Hepatocyte (in vitro differentiated cells): ENCODE measurements around the gene TAF6L. TPM values are rescaled to one million over a fixed set of nuclear protein-coding genes. Genes with fewer than 3 reads are reported as not detected.
"Not testable (repeated sequence)": the region's sequence is repeated elsewhere in the genome, so short reads cannot be mapped to it uniquely, and the experiment has no call there.

ENCODE experiments used
- DNase-seq: peaks from one replicate; pipeline ENCODE4 v3.0.0-alpha.2; 2016; ENCODE audit warnings: low spot score
- H2AFZ ChIP-seq: fragments of 200-600 bp; sonication (generic); 2 replicates; pipeline ENCODE4 v1.6.0; 2016; ENCODE audit warnings: antibody characterized with exemption, mild to moderate bottlenecking
- H3K27ac ChIP-seq: fragments of 200-600 bp; sonication (generic); 2 replicates; pipeline ENCODE4 v1.5.1; 2016; ENCODE audit warnings: mild to moderate bottlenecking
- H3K27me3 ChIP-seq: fragments of 200-600 bp; sonication (generic); 2 replicates; pipeline ENCODE4 v1.6.1; 2016
- H3K36me3 ChIP-seq: fragments of 200-600 bp; sonication (generic); replicated peaks from 2 replicates; pipeline ENCODE4 v1.5.1; 2016; ENCODE audit warnings: low read depth; ENCODE audit not compliant: insufficient read depth
- H3K4me1 ChIP-seq: fragments of 200-600 bp; sonication (generic); 2 replicates; pipeline ENCODE4 v1.5.1; 2016; ENCODE audit warnings: mild to moderate bottlenecking, moderate library complexity; ENCODE audit not compliant: insufficient read depth
- H3K4me2 ChIP-seq: fragments of 200-600 bp; sonication (generic); 2 replicates; pipeline ENCODE4 v1.6.0; 2016
- H3K4me3 ChIP-seq: fragments of 200-600 bp; sonication (generic); 2 replicates; pipeline ENCODE4 v1.5.1; 2016; ENCODE audit warnings: mild to moderate bottlenecking
- H3K79me2 ChIP-seq: fragments of 200-600 bp; sonication (generic); 2 replicates; pipeline ENCODE4 v1.6.0; 2017; ENCODE audit warnings: mild to moderate bottlenecking
- H3K9me2 ChIP-seq: fragments of 200-600 bp; sonication (generic); replicated peaks from 2 replicates; pipeline ENCODE4 v1.6.0; 2017; ENCODE audit warnings: mild to moderate bottlenecking; ENCODE audit not compliant: insufficient read depth
- H3K9me3 ChIP-seq: fragments of 200-600 bp; sonication (generic); 2 replicates; pipeline ENCODE4 v1.5.1; 2016; ENCODE audit warnings: low read depth, mild to moderate bottlenecking
- H4K20me1 ChIP-seq: fragments of 200-600 bp; sonication (generic); 2 replicates; pipeline ENCODE4 v1.6.0; 2016; ENCODE audit warnings: mild to moderate bottlenecking; ENCODE audit not compliant: insufficient read depth, poor library complexity, severe bottlenecking
- CTCF ChIP-seq: fragments of 200-600 bp; sonication (generic); IDR thresholded peaks from 2 replicates; pipeline ENCODE4 v1.5.1; 2016; ENCODE audit warnings: antibody characterized with exemption, mild to moderate bottlenecking; ENCODE audit not compliant: poor library complexity
- EZH2 ChIP-seq: fragments of 200-600 bp; sonication (generic); IDR thresholded peaks from 2 replicates; pipeline ENCODE4 v1.6.1; 2016; ENCODE audit warnings: antibody characterized with exemption, mild to moderate bottlenecking, borderline replicate concordance
- EZH2phosphoT487 ChIP-seq: fragments of 200-600 bp; sonication (generic); IDR thresholded peaks from one replicate; pipeline ENCODE4 v1.6.1; 2018; ENCODE audit warnings: antibody characterized with exemption, mild to moderate bottlenecking, low read depth, moderate library complexity; ENCODE audit not compliant: unreplicated experiment, severe bottlenecking
- WGBS: methylation state at CpG from one replicate; pipeline ENCODE4 v1.1.6; 2016; ENCODE audit warnings: low lambda C conversion rate; ENCODE audit errors: missing lambda C conversion rate; 5-methylcytosine and 5-hydroxymethylcytosine counted together
- polyA plus RNA-seq: library from polyadenylated mRNA; unstranded; fragments of >200 nt; fragmentation: Nextera tagmentation; extraction: Ambion mirVana; gene quantifications from 2 replicates; pipeline ENCODE4 v1.2.1, GENCODE V29; 2016
- total RNA-seq: library from RNA; depleted of rRNA; stranded (reverse); fragments of >200 nt; gene quantifications from 2 replicates; pipeline ENCODE4 v1.2.3, GENCODE V29; 2014

The TAF6L gene
- total and polyA plus RNA-seq, 2 experiments from 2014 or later: 20.5 to 36.0 TPM

DNA sequence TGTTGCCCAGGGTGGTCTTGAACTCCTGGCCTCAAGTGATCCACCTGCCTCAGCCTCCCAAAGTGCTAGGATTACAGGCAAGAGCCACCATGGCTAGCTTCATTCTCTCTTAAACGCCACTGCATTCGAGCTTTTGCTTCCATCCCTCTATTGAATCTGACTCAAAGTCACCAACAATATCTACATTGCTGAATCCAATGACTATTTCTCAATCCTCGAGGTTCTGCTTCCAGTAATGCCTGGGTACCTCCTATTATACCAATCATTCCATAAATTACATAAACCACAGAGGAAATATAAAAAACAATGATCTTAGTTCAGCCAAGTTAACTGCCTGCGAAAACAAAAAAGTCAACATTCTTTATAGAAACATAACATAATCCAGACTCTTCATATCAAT lies 45.9 kb downstream of the TAF6L start:
- no peaks in the 10 kb centered on the region for H3K4me1 ChIP-seq
- DNase-seq: no peak
- WGBS: 96% methylated on average over 4 of the region's 4 CpGs
- no peak overlapping the region for H3K4me2 ChIP-seq
- no peak overlapping the region for H2AFZ ChIP-seq
- peaks cover 3% of the 10 kb centered on the region for H3K36me3 ChIP-seq
- H3K9me3 ChIP-seq: no peaks in the 10 kb centered on the region
- no peaks in the 10 kb centered on the region for H4K20me1 ChIP-seq
- TF ChIP-seq CTCF: no peak
- TF ChIP-seq EZH2phosphoT487: no peak
- TF ChIP-seq EZH2: no peak
- H3K4me3 ChIP-seq: no peak overlapping the region
- H3K9me2 ChIP-seq: no peaks in the 10 kb centered on the region
- H3K27ac ChIP-seq: no peak overlapping the region
- H3K79me2 ChIP-seq: no peaks in the 10 kb centered on the region
- H3K27me3 ChIP-seq: no peaks in the 10 kb centered on the region

DNA sequence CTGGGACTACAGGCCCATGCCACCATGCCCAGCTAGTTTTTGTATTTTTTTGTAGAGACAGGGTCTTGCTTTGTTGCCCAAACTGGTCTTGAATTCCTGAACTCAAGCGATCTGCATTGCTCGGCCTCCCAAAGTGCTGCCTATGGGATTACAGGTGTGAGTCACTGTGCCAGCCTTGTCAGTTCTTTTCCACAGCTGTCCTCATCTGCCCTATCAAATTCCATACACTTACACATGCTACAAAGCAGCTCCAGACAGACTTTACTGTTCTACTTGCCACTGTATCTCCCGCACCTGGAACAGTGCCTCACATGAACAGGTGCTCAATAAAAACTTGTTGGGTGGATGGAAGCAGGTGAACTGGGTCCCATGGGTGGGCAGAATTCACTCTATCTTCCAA lies 52.5 kb downstream of the TAF6L start:
- H3K79me2 ChIP-seq: peaks cover 25% of the 10 kb centered on the region
- peaks cover 1% of the 10 kb centered on the region for H4K20me1 ChIP-seq
- 98% methylated on average over 3 of the region's 3 CpGs for WGBS
- no peaks in the 10 kb centered on the region for H3K9me2 ChIP-seq
- H3K9me3 ChIP-seq: no peaks in the 10 kb centered on the region
- H2AFZ ChIP-seq: no peak overlapping the region
- no peak for DNase-seq
- no peak overlapping the region for H3K4me3 ChIP-seq
- no peak overlapping the region for H3K27ac ChIP-seq
- H3K4me1 ChIP-seq: no peaks in the 10 kb centered on the region
- no peaks in the 10 kb centered on the region for H3K27me3 ChIP-seq
- TF ChIP-seq EZH2phosphoT487: no peak
- no peak for TF ChIP-seq CTCF
- TF ChIP-seq EZH2: no peak
- no peak overlapping the region for H3K4me2 ChIP-seq
- H3K36me3 ChIP-seq: peaks cover 8% of the 10 kb centered on the region

GRCh38 chr11:62828130-62828529 lies 56.9 kb downstream of the TAF6L start:
- WGBS: 98% methylated on average over 8 of the region's 8 CpGs
- peaks cover 56% of the 10 kb centered on the region for H3K79me2 ChIP-seq
- H3K9me2 ChIP-seq, H3K4me2 ChIP-seq, H3K27ac ChIP-seq, H3K4me3 ChIP-seq, H2AFZ ChIP-seq, DNase-seq, H3K27me3 ChIP-seq, H3K9me3 ChIP-seq, H3K36me3 ChIP-seq: not testable (repeated sequence)
- peaks cover 18% of the 10 kb centered on the region for H4K20me1 ChIP-seq
- H3K4me1 ChIP-seq: peaks cover 10% of the 10 kb centered on the region

DNA sequence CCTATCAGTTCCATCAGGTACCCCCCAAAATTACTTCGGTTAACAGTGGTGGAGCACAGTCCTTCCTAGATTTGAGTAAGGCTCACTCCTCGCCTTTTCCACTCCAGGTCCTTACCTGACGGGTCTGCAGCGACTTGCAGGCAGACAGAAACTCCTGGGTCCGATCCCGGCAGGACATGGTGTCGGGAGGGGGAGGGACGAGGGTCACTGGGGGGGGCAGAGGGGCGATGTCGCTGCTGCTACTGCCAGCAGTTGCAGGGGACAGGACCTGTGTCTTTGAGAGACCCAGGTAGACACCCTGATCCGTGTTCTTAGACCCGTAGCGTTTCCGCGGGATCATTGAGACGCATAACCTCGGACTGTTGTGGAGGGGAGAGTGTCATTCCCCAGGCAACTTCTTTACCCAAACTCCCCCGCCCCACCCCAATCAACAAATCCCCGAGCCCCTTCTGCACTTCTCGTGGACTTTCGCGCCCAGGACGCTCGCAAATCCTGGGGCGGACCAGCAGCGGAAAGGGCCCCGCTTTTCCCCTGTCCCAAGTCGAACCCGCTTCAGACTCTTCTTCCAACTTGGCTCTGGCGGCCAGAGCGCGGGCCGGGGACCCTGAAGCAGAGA lies 59.8 kb downstream of the TAF6L start:
- peaks cover 18% of the 10 kb centered on the region for H4K20me1 ChIP-seq
- DNase-seq: no peak
- no peaks in the 10 kb centered on the region for H3K27me3 ChIP-seq
- peak overlapping the region; percentile 34 for H2AFZ ChIP-seq
- no peaks in the 10 kb centered on the region for H3K36me3 ChIP-seq
- no peaks in the 10 kb centered on the region for H3K9me3 ChIP-seq
- peak overlapping the region; percentile 95 for H3K27ac ChIP-seq
- H3K79me2 ChIP-seq: peaks cover 77% of the 10 kb centered on the region
- H3K9me2 ChIP-seq: no peaks in the 10 kb centered on the region
- H3K4me1 ChIP-seq: peaks cover 15% of the 10 kb centered on the region
- WGBS: 1% methylated on average over 28 of the region's 33 CpGs
- H3K4me2 ChIP-seq: peak overlapping the region; percentile 94
- TF ChIP-seq EZH2phosphoT487 (no peak), EZH2 (no peak), CTCF (no peak)
- peak overlapping the region; percentile 87 for H3K4me3 ChIP-seq
